ENCODE results near the gene GPC6.

The GPC6 gene

GRCh38 chr13:93230261-93230855, 3.8 kb downstream of the GPC6 start:
- DNase-seq = no peak

GRCh38 chr13:93231867-93232266, 5.3 kb downstream of the GPC6 start:
- Histone ChIP-seq H3K36me3 (ENCODE audit: control insufficient read depth in 4 of 4, insufficient read depth in 4 of 4, low read length in 3 of 4) (no peaks in the 10 kb centered on the region), H3K27me3 (replicated peaks in 2 of 5; ENCODE audit: control insufficient read depth in 4 of 5, insufficient read depth in 5 of 5, low read length in 4 of 5) (peaks cover 3 to 40% (median 16%) of the 10 kb centered on the region in 5 experiments), H3K9me3 (ENCODE audit: control extremely low read depth in 1 of 5, control insufficient read depth in 4 of 5, insufficient read depth in 2 of 5, low read depth in 1 of 5, low read length in 4 of 5) (peaks cover 0 to 5% (median 0%) of the 10 kb centered on the region in 5 experiments), H3K4me3 (ENCODE audit: control insufficient read depth in 1 of 7, extremely low read depth in 1 of 7, insufficient read depth in 4 of 7, low read depth in 2 of 7, low read length in 6 of 7) (no peak overlapping the region), H3K27ac (ENCODE audit: insufficient read depth in 1 of 2, low read depth in 1 of 2, low read length in 2 of 2, poor library complexity in 1 of 2, severe bottlenecking in 2 of 2) (no peak overlapping the region), H3K4me1 (ENCODE audit: control extremely low read depth in 1 of 4, control insufficient read depth in 4 of 4, insufficient read depth in 4 of 4, low read length in 3 of 4) (peaks cover 4 to 21% (median 18%) of the 10 kb centered on the region in 4 experiments)
- no peak for DNase-seq
- POLR2A ChIA-PET = no interaction called here
- CTCF ChIA-PET = no interaction called here
- whole genome bisulfite sequencing (ENCODE audit: insufficient coverage) = 100% methylated on average over 3 of the region's 3 CpGs

More at GRCh38 chr13:93230261-93230855, 3.8 kb downstream of the GPC6 start:
- Histone ChIP-seq H3K27me3 (replicated peaks in 2 of 5; ENCODE audit: control insufficient read depth in 4 of 5, insufficient read depth in 5 of 5, low read length in 4 of 5) (peaks cover 7 to 52% (median 20%) of the 10 kb centered on the region in 5 experiments), H3K36me3 (ENCODE audit: control insufficient read depth in 4 of 4, insufficient read depth in 4 of 4, low read length in 3 of 4) (no peaks in the 10 kb centered on the region), H3K9me3 (ENCODE audit: control extremely low read depth in 1 of 5, control insufficient read depth in 4 of 5, insufficient read depth in 2 of 5, low read depth in 1 of 5, low read length in 4 of 5) (peaks cover 0 to 5% (median 0%) of the 10 kb centered on the region in 5 experiments), H3K27ac (ENCODE audit: insufficient read depth in 1 of 2, low read depth in 1 of 2, low read length in 2 of 2, poor library complexity in 1 of 2, severe bottlenecking in 2 of 2) (no peak overlapping the region), H3K4me3 (ENCODE audit: control insufficient read depth in 1 of 7, extremely low read depth in 1 of 7, insufficient read depth in 4 of 7, low read depth in 2 of 7, low read length in 6 of 7) (no peak overlapping the region), H3K4me1 (ENCODE audit: control extremely low read depth in 1 of 4, control insufficient read depth in 4 of 4, insufficient read depth in 4 of 4, low read length in 3 of 4) (peaks cover 4 to 27% (median 21%) of the 10 kb centered on the region in 4 experiments)
- ChIA-PET CTCF (no interaction called here), POLR2A (no interaction called here)

- CTCF ChIA-PET = no interaction called here
- WGBS (ENCODE audit: insufficient coverage) = 100% methylated on average over 1 of the region's 3 CpGs
- no peak overlapping the region for H3K4me3 ChIP-seq (ENCODE audit: control insufficient read depth in 1 of 7, extremely low read depth in 1 of 7, insufficient read depth in 4 of 7, low read depth in 2 of 7, low read length in 6 of 7)
Measured at GRCh38 chr13:93233997-93234416, 7.4 kb downstream of the GPC6 start.

DNA sequence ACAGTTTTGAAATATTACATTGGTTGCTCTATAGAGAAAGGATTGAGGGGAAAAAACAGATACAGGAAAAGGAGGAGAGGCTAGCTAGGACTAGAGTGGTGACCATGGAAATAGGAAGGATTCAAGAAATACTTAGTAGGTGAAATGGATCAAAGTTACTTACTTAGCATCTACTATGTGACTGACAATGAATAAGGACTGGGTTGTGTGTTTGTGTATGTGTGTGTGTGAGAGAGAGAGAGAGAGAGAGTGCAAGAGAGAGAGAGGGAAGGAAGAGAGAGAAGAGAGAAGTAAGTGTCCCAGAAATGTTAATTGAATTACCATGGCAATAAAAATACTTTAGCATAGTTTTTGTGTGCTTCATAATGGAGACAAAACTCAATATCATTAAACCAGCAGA, 7.9 kb downstream of the GPC6 start:
- Histone ChIP-seq H3K4me3 (ENCODE audit: control insufficient read depth in 1 of 7, extremely low read depth in 1 of 7, insufficient read depth in 4 of 7, low read depth in 2 of 7, low read length in 6 of 7) (no peak overlapping the region), H3K4me1 (ENCODE audit: control extremely low read depth in 1 of 4, control insufficient read depth in 4 of 4, insufficient read depth in 4 of 4, low read length in 3 of 4) (no peaks in the 10 kb centered on the region), H3K36me3 (ENCODE audit: control insufficient read depth in 4 of 4, insufficient read depth in 4 of 4, low read length in 3 of 4) (no peaks in the 10 kb centered on the region), H3K9me3 (ENCODE audit: control extremely low read depth in 1 of 5, control insufficient read depth in 4 of 5, insufficient read depth in 2 of 5, low read depth in 1 of 5, low read length in 4 of 5) (peaks cover 0 to 17% (median 0%) of the 10 kb centered on the region in 5 experiments), H3K27ac (ENCODE audit: insufficient read depth in 1 of 2, low read depth in 1 of 2, low read length in 2 of 2, poor library complexity in 1 of 2, severe bottlenecking in 2 of 2) (no peak overlapping the region), H3K27me3 (replicated peaks in 2 of 5; ENCODE audit: control insufficient read depth in 4 of 5, insufficient read depth in 5 of 5, low read length in 4 of 5) (peaks cover 0 to 16% (median 7%) of the 10 kb centered on the region in 5 experiments)
- ChIA-PET POLR2A (no interaction called here), CTCF (interaction anchor here (1.1 kb wide), 1 partner anchor 16 kb away, joined by 3 read pairs; no protein-coding TSS in a partner anchor)
- no peak for DNase-seq

More at GRCh38 chr13:93233997-93234416, 7.4 kb downstream of the GPC6 start:
- H3K9me3 ChIP-seq (ENCODE audit: control extremely low read depth in 1 of 5, control insufficient read depth in 4 of 5, insufficient read depth in 2 of 5, low read depth in 1 of 5, low read length in 4 of 5) = peaks cover 0 to 13% (median 0%) of the 10 kb centered on the region in 5 experiments
- H3K4me1 ChIP-seq (ENCODE audit: control extremely low read depth in 1 of 4, control insufficient read depth in 4 of 4, insufficient read depth in 4 of 4, low read length in 3 of 4) = peaks cover 0 to under 1% (median 0%) of the 10 kb centered on the region in 4 experiments
- no peak for DNase-seq
- H3K27me3 ChIP-seq (replicated peaks in 2 of 5; ENCODE audit: control insufficient read depth in 4 of 5, insufficient read depth in 5 of 5, low read length in 4 of 5) = peaks cover 0 to 21% (median 11%) of the 10 kb centered on the region in 5 experiments
- POLR2A ChIA-PET = no interaction called here
- no peak overlapping the region for H3K27ac ChIP-seq (ENCODE audit: insufficient read depth in 1 of 2, low read depth in 1 of 2, low read length in 2 of 2, poor library complexity in 1 of 2, severe bottlenecking in 2 of 2)
- no peaks in the 10 kb centered on the region for H3K36me3 ChIP-seq (ENCODE audit: control insufficient read depth in 4 of 4, insufficient read depth in 4 of 4, low read length in 3 of 4)

- DNase-seq = no peak
- ChIA-PET POLR2A (no interaction called here), CTCF (interaction anchor here (1.1 to 1.7 kb wide), 2 partner anchors 11 to 17 kb away, joined by 3 to 4 read pairs; no protein-coding TSS in a partner anchor)
- H3K9me3 ChIP-seq (ENCODE audit: control extremely low read depth in 1 of 5, control insufficient read depth in 4 of 5, insufficient read depth in 2 of 5, low read depth in 1 of 5, low read length in 4 of 5) = peaks cover 0 to 23% (median 0%) of the 10 kb centered on the region in 5 experiments
- H3K27me3 ChIP-seq (replicated peaks in 2 of 5; ENCODE audit: control insufficient read depth in 4 of 5, insufficient read depth in 5 of 5, low read length in 4 of 5) = peaks cover 0 to 6% (median 3%) of the 10 kb centered on the region in 5 experiments
- no peak overlapping the region for H3K27ac ChIP-seq (ENCODE audit: insufficient read depth in 1 of 2, low read depth in 1 of 2, low read length in 2 of 2, poor library complexity in 1 of 2, severe bottlenecking in 2 of 2)
- no peaks in the 10 kb centered on the region for H3K36me3 ChIP-seq (ENCODE audit: control insufficient read depth in 4 of 4, insufficient read depth in 4 of 4, low read length in 3 of 4)
- no peak overlapping the region for H3K4me3 ChIP-seq (ENCODE audit: control insufficient read depth in 1 of 7, extremely low read depth in 1 of 7, insufficient read depth in 4 of 7, low read depth in 2 of 7, low read length in 6 of 7)
- H3K4me1 ChIP-seq (ENCODE audit: control extremely low read depth in 1 of 4, control insufficient read depth in 4 of 4, insufficient read depth in 4 of 4, low read length in 3 of 4) = no peaks in the 10 kb centered on the region
- WGBS (ENCODE audit: insufficient coverage) = 92% methylated on average over 2 of the region's 2 CpGs
Measured at GRCh38 chr13:93235258-93236015, 8.8 kb downstream of the GPC6 start.

- Histone ChIP-seq H3K27ac (ENCODE audit: insufficient read depth in 1 of 2, low read depth in 1 of 2, low read length in 2 of 2, poor library complexity in 1 of 2, severe bottlenecking in 2 of 2) (no peak overlapping the region), H3K36me3 (ENCODE audit: control insufficient read depth in 4 of 4, insufficient read depth in 4 of 4, low read length in 3 of 4) (no peaks in the 10 kb centered on the region), H3K27me3 (replicated peaks in 2 of 5; ENCODE audit: control insufficient read depth in 4 of 5, insufficient read depth in 5 of 5, low read length in 4 of 5) (no peaks in the 10 kb centered on the region), H3K9me3 (ENCODE audit: control extremely low read depth in 1 of 5, control insufficient read depth in 4 of 5, insufficient read depth in 2 of 5, low read depth in 1 of 5, low read length in 4 of 5) (peaks cover 0 to 20% (median 0%) of the 10 kb centered on the region in 5 experiments), H3K4me1 (ENCODE audit: control extremely low read depth in 1 of 4, control insufficient read depth in 4 of 4, insufficient read depth in 4 of 4, low read length in 3 of 4) (no peaks in the 10 kb centered on the region), H3K4me3 (ENCODE audit: control insufficient read depth in 1 of 7, extremely low read depth in 1 of 7, insufficient read depth in 4 of 7, low read depth in 2 of 7, low read length in 6 of 7) (no peak overlapping the region)
- no peak for DNase-seq
- ChIA-PET CTCF (no interaction called here), POLR2A (no interaction called here)
- WGBS (ENCODE audit: insufficient coverage) = 100% methylated on average over 1 of the region's 1 CpG
Measured at GRCh38 chr13:93238711-93239110, 12.1 kb downstream of the GPC6 start.

DNA sequence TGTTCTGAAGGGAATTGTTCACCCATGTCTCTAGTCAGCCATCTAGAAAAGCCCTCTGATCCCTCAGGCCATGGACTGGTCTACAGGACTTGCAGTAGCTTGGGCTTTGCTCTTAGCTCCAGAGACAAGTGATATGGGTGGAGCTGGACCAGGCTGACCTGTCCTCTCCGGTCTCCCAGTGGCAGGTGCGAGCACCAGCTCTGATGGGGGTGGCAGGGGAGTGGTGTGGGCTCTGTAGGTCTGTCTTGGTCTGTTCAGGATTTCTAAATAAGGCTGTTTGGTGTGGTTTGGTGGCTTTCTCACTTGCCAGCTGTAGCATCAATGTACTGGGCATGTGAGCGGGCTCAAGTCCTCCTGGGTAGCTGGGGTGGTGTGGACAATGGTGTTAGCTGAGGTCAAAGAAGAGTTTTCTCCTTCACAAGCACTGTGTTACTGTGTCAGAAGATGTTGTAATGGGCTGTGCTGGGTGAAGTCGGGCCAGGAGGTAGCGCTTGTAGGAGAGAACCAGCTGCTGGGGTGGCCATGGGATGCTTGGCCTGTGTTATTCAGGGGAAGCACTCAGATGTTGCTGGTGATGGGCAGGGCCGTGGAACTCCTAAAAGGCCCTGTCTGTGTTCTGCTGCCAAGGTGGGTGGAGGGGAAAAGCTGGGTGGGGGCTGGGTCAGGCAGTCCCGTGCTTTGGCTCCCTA, 16.9 kb downstream of the GPC6 start:
- no peaks in the 10 kb centered on the region for H3K27me3 ChIP-seq (replicated peaks in 2 of 5; ENCODE audit: control insufficient read depth in 4 of 5, insufficient read depth in 5 of 5, low read length in 4 of 5)
- WGBS (ENCODE audit: insufficient coverage) = 100% methylated on average over 4 of the region's 7 CpGs
- ChIA-PET POLR2A (no interaction called here), CTCF (no interaction called here)
- no peaks in the 10 kb centered on the region for H3K36me3 ChIP-seq (ENCODE audit: control insufficient read depth in 4 of 4, insufficient read depth in 4 of 4, low read length in 3 of 4)
- H3K27ac ChIP-seq (ENCODE audit: insufficient read depth in 1 of 2, low read depth in 1 of 2, low read length in 2 of 2, poor library complexity in 1 of 2, severe bottlenecking in 2 of 2) = no peak overlapping the region
- H3K4me1 ChIP-seq (ENCODE audit: control extremely low read depth in 1 of 4, control insufficient read depth in 4 of 4, insufficient read depth in 4 of 4, low read length in 3 of 4) = no peaks in the 10 kb centered on the region
- H3K4me3 ChIP-seq (ENCODE audit: control insufficient read depth in 1 of 7, extremely low read depth in 1 of 7, insufficient read depth in 4 of 7, low read depth in 2 of 7, low read length in 6 of 7) = no peak overlapping the region
- DNase-seq = no peak
- H3K9me3 ChIP-seq (ENCODE audit: control extremely low read depth in 1 of 5, control insufficient read depth in 4 of 5, insufficient read depth in 2 of 5, low read depth in 1 of 5, low read length in 4 of 5) = peaks cover 0 to 15% (median 0%) of the 10 kb centered on the region in 5 experiments

All from common myeloid progenitor, CD34-positive (primary cell).